ENCODE results near the gene STIL.
A peak's percentile ranks its signal among the peaks of the same experiment; 100 is the strongest.
"Not testable (repeated sequence)": the region's sequence is repeated elsewhere in the genome, so short reads cannot be mapped to it uniquely, and the experiment has no call there.

The STIL gene

DNA sequence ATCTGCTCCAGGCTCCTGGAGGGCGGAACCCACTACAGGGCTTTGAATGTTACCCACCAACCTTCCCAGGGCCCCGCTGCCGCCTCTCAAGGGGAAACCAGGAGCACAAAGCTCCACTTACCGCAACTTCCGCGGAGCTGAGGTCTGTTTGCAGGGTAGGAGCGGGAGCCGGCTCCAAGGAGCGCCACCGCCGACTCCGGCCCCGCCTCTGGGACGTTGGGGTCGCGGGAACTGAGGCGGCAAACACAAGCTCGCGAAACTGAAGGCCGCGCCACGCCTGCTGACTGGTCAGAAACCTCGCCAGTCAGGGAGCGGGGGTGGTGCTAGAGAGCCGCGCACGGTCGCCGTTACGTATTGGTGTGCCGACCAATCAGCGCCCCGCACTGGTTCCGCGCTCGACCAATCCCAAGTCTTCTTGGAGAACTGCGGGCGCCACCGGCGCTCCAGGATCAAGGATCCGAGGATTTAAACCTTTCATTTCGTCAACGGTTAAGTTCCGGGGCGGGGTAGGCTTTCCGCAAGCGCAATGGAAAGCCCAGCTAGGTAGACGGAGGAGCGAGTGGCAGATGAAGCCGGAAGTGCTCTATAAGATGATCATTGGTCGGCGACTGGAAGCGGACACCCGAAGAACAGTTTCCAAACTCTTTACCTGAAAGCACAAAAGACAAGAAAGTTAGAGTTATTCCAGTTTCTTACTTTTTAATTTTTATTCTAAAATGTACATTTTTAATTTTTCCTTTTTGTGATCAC lies at the start of gene STIL:
TSS of gene STIL (minus strand) at position 233 of the 750 bp plus-strand sequence. CDS start 3,828 bp downstream, outside the sequence.
- peak; percentile 97 for DNase-seq

DNA sequence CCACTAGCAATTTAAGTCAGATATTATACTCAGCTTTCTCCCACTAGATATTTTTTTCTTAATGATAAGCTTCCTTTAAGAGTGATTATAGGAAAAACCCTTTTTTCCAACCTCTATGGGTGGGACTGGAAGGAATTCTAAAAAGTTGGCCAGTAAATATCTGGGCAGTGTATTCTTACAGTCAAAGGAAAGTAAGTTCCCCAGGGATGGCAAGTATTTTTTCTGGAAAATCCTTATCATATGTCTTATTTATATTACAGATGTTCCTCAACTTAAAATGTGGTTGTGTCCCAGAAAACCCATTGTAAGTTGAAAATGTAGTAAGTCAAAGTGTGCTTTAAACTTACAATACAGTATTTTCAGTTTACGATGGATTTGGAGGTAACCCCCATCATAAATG lies 48.9 kb upstream of the STIL start:
- DNase-seq = no peak

DNA sequence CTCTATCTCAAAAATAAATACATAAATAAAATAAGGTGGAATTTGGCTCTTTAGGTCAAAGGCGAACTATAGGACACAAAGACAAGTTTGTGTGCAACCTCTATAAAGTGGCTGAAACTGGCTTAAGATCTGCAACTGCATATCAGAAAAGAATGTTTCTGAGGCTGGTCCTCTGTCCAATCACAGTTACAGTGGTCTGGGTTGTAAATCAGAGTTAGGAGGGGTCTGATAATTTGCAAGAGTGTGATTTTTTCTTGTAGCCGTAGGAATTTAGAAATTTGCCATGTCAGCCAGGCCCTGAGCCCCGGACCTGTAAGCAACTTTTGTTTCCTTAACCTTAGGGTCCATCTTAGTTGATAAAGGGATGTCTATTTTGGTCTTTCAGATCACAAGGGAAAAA lies 47.4 kb upstream of the STIL start:
- DNase-seq = no peak

DNA sequence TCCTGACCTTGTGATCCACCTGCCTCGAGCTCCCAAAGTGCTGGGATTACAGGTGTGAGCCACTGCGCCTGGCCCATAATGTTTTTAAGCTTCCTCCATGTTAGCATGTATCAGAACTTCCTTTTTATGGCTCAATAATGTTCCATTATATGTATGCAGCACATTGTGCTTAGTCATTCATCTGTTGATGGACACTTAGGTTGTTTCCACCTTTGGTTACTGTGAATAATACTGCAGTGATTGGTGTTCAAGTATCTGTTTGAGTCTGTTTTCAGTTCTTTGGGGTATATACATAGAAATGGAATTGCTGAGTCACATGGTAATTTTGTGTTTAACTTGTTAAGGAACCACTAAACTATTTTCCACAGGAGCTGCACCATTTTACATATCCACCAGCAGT lies 37.4 kb upstream of the STIL start:
- no peak for DNase-seq

DNA sequence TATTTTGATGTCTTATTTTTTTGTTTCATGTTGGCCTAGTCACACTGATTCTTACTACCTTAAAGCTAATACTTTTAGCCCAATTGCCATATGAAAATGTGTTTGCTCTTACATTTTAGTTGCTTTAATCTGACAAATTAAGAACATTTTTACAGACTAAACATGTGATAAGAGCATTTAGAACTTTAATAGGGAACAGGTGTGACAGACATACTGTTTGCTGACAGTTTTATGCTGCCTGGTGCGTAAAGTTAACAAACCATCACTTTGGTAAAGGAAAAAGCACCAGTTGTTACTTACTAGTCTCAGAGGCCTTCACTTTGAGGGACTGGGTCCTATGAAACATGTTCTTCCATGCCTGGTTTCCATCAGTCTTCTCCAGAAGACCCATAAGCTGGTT lies 34.3 kb upstream of the STIL start:
- no peak for DNase-seq

DNA sequence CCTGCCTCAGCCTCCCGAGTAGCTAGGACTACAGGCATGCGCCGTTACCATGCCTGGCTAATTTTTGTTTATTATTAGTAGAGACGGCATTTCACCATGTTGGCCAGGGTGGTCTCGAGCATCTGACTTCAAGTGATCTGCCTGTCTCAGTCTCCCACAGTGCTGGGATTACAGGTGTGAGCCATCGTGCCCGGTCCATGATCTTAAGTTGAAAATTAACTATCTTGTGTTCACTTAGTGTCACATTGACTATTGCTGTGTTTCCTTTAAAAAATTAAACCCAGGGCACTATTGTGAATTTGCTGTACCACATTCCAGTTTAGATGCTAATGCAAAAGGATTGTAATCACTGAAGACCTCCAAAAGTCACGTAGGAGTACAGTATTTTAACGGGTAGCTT lies 33.8 kb upstream of the STIL start:
- no peak for DNase-seq

DNA sequence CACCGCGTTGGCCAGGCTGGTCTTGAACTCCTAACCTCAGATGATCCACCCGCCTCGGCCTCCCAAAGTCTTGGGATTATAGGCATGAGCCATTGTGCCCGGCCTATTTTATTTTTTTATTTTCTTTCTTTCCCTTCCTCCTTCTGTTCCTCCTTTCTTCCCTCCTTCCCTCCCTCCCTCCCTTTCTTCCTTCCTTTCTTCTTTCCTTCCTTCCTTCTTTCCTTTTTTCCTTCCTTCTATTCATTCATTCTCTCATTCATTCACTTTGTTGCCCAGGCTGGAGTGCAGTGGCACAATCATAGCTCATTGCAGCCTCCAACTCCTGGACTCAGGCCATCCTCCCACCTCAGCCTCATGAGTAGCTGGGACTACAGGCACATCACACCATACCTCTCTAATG lies 33.0 kb upstream of the STIL start:
- DNase-seq = not testable (repeated sequence)

DNA sequence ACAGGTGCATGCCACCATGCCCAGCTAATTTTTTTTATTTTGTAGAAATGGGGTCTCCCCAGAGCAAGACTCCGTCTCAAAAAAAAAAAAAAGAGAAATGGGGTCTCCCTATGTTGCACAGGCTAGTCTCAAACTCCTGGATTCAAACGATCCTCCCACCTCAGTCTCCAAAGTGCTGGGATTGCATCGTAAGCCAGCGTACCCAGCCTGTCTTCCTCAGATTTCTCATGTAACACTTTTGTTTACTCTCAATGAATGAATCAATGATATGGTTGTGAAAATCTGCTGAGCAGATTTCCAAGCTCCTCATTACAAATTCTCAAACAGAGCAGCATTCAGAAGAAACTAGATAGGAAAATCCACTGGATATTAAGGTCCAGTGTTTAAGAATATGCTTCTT lies 26.3 kb upstream of the STIL start:
- no peak for DNase-seq

DNA sequence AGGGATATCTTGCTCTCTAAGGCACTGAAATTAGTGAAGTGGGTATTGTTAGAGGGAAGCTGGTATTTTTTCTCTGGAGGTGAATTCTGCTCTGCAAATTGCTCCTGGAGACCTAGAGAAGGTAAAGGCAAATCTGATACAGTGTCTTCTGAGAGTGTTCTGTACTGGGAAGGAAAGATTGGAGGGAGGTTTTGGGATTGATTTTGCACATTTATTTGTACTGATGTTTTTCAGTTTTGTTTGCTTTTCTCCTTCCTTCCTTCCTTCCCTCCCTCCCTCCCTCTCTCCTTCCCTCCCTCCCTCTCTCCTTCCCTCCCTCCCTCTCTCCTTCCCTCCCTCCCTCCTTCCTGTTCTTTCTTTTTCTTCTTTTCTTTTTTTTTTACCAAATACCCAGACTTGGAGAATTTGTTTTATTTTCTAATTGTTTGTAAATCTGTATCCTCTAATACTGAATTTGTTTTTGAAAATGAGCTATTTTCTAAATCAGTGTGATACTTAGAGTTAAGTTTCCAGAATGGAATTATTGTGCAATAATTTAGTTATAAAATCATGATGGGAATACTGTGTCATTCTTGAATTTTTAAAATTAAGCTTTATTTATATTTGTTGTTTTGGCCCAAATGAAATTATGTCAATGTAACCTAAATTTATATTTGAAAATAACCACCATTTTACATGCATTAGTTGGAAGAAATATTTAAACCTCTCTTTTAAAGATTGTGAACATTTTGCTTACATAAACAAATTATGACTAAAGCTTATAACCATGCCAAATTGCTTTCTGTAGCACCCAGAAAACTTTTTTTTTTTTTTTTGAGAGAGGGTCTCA lies 24.5 kb upstream of the STIL start:
- DNase-seq = no peak

DNA sequence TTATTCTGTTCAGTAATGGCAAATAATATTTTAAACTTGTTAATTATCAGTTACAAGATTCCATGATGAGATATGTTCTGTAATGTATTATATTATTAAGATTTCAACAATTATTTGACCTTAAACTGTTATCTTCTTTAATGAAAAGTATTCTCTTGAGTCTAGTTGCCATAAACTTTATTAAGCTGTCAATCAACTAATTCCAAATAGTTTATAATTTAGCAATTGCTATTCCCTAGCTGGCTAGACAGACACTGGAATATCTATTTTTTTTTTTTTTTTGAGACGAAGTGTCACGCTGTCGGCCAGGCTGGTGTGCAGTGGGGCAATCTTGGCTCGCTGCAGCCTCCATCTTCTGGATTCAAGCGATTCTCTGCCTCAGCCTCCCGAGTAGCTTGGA lies 23.4 kb upstream of the STIL start:
- DNase-seq = no peak

DNA sequence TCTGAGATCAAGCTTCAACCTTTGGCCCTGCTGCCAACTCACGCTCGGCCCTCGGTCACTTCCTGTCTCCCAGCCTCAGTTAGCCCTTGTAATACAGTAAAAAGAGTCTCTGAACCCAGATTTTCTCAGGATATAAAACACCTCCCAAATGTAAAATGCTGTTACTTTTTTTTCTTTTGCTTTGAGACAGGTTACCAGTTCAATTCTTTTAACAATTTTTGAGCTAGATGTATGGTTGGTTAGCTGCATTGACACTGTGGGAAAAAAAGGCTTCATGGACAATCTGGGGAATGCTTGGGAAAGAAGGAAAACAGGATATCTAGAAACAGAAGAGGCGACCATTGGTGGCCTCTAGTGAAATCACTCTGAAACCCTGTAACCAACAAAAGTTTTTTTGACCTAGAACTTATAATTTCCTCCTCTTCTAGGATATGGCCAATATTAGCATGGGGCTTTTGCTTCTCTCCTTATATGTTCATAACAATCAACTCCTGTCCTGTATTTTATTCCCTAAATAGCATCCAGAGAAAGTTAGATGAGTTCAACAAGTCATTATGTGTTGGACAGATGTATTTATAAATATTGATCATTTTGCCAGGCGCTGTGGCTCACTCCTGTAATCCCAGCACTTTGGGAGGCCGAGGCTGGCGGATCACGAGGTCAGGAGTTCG lies 21.0 kb upstream of the STIL start:
- DNase-seq = no peak

DNA sequence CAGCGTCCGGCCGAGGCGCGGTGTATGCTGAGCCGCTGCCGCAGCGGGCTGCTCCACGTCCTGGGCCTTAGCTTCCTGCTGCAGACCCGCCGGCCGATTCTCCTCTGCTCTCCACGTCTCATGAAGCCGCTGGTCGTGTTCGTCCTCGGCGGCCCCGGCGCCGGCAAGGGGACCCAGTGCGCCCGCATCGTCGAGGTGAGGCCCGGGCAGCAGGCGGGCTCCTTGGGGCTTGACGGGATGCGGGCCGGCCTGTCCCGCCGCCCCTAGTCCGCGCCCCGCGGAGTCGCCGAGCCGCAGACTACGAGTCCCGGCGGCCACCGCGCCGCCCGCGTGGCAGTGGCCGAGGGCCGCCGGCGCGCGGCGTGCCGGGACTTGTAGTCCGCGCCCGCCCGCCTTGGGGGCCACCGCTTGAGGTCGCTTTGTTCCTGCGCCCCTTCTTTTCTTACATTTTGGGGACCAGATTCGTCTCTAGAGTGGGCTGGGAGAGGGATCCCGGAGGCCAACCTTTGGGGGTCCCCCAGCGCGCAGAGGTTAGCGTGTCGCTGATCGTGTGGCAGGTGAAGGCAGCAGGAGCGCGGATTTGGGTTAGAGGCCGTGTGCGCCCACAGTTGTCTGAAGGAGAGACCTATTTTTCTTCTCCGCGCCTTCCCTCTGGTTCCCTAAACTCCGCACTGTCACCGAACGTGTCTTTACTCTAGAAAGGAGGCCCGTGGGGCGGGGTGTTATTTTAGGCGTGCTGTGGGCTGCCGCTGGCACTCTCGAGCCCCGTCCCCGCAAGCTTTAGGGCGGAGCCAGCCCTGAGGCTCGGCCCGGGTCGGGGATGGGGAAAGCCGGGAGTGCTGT lies 20.2 kb upstream of the STIL start:
- peak; percentile 66 for DNase-seq

DNA sequence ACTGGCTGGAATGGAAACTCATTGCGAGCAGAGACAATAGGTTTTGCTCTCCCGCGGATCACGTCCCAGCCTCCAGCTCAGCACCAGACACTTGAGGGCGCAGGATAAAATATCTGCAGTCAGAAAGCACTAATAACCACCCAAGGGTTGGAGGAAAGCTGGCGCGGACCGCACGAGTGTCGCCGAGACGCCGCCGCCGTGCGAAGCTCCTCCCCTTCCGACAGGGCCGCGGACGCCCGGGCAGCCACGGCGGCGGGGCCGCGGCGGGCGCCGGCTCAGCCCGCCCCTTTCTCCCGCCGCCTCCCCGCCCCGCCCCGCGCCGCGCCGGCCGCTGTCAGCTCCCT lies 19.6 kb upstream of the STIL start, which contains the start of gene CMPK1:
TSS of gene CMPK1 (plus strand) at position 213 of the 344 bp plus-strand sequence. CDS start 156 bp downstream, outside the sequence.
- peak; percentile 78 for DNase-seq

DNA sequence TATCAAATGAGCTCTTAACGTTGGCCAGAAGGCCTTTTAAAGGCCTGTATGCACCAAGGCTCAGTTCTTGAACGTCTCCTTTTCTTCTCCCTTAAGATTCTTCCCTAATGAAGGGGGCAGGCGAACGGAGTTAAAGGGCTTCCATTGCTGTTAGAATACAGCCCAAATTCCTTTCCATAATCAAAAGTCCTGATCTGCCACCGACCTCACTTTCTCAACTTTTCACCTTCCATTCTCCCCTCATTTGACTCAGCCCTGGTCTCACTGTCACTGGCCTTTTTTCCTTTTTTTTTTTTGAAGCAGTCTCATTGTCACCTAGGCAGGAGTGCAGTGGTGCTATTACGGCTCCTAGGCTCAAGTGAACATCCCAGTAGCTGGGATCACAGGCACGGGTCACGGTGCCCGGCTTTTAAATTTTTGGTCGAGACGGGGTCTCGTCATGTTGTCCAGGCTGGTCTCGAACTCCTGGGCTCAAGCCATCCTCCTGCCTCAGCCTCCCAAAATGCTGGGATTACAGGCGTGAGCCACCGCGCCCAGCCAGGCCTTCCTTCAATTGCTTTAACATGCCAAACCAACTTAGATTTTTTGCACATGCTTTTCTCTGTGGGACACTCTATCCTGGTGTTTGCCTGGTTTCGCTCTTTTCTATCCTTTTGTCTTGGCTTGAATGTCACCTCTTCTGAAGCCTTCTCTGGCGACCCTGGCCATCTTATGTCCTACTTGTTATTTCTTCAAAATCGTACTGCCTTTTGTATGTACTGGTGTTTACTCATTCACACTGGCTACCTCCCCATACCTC lies 19.0 kb upstream of the STIL start:
- no peak for DNase-seq

DNA sequence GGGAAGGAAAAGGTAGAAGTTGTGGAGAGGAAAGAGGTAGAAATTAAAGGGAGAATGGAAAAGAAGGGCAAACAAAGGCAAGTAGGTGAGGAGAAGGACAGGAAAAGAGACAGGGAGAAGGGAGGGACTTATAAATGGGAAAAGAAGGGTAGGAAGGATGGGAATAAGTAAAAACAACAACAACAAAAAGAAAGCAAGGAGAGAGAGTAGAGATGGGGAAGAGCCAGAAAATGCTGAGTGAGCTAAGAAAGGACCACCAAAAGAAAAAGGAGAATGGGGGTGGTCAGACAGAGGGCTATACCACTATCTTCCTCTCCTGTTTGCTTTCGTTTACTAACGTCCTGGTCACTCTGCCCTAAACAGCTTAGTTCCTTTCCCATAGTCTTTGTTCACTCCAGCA lies 17.9 kb upstream of the STIL start:
- no peak for DNase-seq

DNA sequence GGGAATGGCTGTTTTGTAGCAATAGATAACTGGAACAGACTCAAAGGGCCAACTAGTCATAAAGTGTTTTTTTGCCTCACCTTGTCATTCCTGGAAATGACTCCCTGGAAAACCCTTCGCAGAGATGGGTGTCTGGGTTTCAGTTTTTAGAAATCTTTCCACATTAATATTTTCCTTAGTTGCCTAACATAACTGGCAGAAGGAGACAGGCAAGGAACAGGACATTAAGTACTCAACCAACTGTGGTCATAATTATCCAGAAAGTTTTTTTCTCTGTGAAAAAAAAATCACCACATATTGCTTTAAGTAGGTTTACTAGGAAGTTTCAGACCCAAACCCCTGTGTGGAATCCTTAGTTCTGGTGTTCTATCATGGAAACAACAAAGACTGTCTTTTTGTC lies 16.3 kb upstream of the STIL start:
- DNase-seq = no peak

DNA sequence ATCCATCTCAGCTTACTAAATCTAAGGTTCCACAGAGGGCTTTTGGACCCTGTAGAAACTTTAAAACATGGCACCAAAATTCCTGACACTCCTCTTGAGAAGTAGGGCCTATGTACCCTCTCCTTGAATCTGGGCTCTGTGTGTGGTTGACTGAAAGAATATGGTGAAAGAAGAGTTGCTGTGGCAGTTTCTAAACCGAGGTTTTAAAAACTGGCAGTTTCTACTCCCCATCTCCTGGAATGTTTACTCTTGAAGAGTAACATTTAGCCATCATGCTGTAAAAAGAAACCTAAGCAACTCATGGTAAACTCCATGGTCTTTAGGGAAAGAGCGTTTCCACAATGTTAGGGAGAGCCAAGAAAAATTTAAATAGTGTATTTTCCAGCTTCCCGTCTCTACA lies 15.0 kb upstream of the STIL start:
- no peak for DNase-seq

DNA sequence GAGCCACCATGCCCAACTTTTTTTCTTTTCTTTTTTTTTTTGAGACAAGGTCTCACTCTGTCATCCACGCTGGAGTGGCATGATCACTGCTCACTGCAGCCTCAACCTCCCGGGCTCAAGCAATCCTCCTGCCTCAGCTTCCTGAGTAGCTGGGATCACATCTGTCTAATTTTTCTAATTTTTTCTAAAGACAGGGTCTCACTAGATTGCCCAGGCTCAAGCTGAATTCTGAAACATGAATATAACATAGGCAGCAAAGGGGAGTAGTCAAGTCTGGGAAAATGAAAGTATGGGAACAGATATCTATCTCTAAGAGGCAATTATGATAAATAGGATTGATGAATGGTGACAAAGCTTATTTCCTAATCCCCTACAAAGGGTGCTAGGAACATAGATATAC lies 12.3 kb upstream of the STIL start:
- no peak for DNase-seq

DNA sequence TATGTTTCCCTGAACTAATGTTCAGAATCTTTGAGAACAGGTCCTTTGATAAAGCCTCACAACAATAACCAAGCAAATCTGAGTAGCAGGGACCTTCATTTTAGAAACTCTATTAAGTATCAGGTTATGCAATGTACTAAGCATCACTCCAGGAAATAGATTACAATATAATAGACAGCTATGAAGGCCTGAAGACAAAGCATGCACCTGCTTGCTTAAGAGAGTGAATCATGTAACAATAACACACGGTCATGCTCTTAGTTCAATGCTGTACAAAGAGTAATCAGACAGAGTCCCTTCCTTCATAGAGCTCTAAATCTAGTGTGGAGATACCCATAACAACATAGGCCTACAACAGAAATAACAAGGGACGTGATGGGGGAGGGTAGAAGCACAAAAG lies 11.6 kb upstream of the STIL start:
- DNase-seq = peak; percentile 58

DNA sequence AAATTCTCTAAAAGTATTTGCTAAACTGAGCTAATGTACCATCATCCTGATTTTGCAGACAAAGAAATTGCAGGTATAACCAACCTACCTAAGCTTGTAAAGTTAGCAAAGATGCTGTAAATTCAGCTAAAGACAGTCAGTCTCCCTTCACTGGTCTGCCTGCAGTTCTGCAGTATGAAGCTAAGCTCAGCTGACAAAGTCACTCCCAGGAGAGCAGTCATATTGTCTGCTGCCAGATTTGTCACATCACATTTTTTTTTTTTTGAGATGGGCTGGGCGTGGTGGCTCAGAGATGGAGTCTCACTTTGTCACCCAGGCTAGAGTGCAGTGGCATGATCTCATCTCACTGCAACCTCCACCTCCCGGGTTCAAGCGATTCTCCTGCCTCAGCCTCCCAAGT lies 10.7 kb upstream of the STIL start:
- no peak for DNase-seq

DNA sequence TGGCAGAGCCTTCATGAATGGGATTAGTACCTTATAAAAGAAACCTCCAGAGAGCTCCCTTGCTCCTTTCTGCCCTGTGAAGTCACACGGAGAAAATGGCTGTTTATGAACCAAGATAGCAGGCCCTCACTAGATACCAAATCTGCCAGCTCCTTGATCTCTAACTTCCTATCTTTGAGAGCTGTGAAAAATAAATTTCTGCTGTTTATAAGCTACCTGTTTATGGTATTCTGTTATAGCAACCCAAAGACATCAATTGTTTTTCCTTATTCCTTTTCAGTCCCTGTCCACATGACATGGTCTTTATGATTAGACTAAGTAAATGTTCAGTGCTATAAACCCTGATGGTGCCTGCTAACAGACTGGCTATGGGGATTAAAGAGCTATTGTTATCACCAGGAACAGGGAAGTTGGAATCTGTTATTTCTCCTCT lies 9.7 kb upstream of the STIL start:
- DNase-seq = no peak

DNA sequence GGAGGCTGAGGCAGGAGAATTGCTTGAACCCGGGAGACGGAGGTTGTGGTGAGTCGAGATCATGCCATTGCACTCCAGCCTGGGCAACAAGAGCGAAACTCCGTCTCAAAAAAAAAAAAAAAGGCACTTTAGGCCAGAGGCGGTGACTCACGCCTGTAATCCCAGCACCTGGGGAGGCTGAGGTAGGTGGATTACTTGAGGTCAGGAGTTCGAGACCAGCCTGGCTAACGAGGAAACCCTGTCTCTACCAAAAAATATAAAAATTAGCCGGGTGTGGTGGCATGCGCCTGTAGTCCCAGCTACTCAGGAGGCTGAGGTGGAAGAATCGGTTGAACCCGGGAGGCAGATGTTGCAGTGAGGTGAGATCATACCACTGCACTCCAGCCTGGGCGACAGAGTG lies 6.0 kb upstream of the STIL start:
- not testable (repeated sequence) for DNase-seq
